GM13977 (cell line): ENCODE results near the gene AFP.

Experiments
- DNase-seq: peaks from one replicate; pipeline ENCODE4 v3.0.0; 2012; ENCODE audit warnings: low spot score
- CTCF ChIP-seq: IDR thresholded peaks from 2 replicates; pipeline ENCODE4 v1.5.1; 2012; ENCODE audit warnings: mild to moderate bottlenecking, control low read depth; ENCODE audit not compliant: insufficient read depth; ENCODE audit errors: extremely low read depth, missing control alignments
- in situ Hi-C: fragments of 300-500 bp; cut with MboI; formaldehyde crosslinking; loops from one replicate; pipeline ENCODE4 v1.12.0; 2022; ENCODE audit warnings: low sequenced_read_pairs, low pct_unique_long_range_greater_than_20kb, mixed read lengths, inconsistent platforms; ENCODE audit not compliant: unreplicated experiment

AFP gene

GRCh38 chr4:73446336-73446938 is 10.4 kb downstream of the AFP start:
- peak; percentile 59 for DNase-seq
- in situ Hi-C loops: no loop called here
- TF ChIP-seq CTCF: peak; percentile 86

GRCh38 chr4:73447671-73448070 is 11.7 kb downstream of the AFP start:
- no peak for TF ChIP-seq CTCF
- DNase-seq: no peak
- in situ Hi-C loops: no loop called here

- in situ Hi-C loops: no loop called here
- TF ChIP-seq CTCF: no peak
- DNase-seq: no peak
These were observed 12.6 kb downstream of the AFP start for GRCh38 chr4:73448448-73449203.

- in situ Hi-C loops: no loop called here
- no peak for TF ChIP-seq CTCF
- DNase-seq: no peak
These were observed 14.5 kb downstream of the AFP start for GRCh38 chr4:73450398-73451004.

- DNase-seq: no peak
- no peak for TF ChIP-seq CTCF
- in situ Hi-C loops: no loop called here
These were observed 15.4 kb downstream of the AFP start for GRCh38 chr4:73451404-73451803.

- no peak for DNase-seq
- TF ChIP-seq CTCF: no peak
- in situ Hi-C loops: no loop called here
These were observed 16.1 kb downstream of the AFP start for GRCh38 chr4:73451981-73452747.
